Peyer's patch (tissue), 4 donors: ENCODE measurements around the gene MRPL43. TPM values are rescaled to one million over a fixed set of nuclear protein-coding genes. Genes with fewer than 3 reads are reported as not detected.

Experiments used
- DNase-seq, 3 donors: peaks; one replicate each; pipeline ENCODE4 v3.0.0-alpha.2; 2017 to 2019
- H3K27ac ChIP-seq, 4 donors: fragments of 200-600 bp; sonication (generic); one replicate each; pipeline ENCODE4 v1.5.1; 2016 to 2019
- H3K27me3 ChIP-seq, 2 donors: fragments of 200-600 bp; sonication (generic); one replicate each; pipeline ENCODE4 v1.5.1; 2019
- H3K36me3 ChIP-seq, 3 donors: fragments of 200-600 bp; sonication (generic); one replicate each; pipeline ENCODE4 v1.5.1; 2016 to 2019
- H3K4me1 ChIP-seq, 4 donors: fragments of 200-600 bp; sonication (generic); one replicate each; pipeline ENCODE4 v1.5.1; 2016 to 2019
- H3K4me3 ChIP-seq, 4 donors: fragments of 200-600 bp; sonication (generic); 1 replicate in 3 of 4; 2 replicates in 1 of 4; pipeline ENCODE4 v1.5.1; 2016 to 2019; ENCODE audit warnings: mild to moderate bottlenecking in 1 of 4
- H3K9me3 ChIP-seq, 4 donors: fragments of 200-600 bp; sonication (generic); one replicate each; pipeline ENCODE4 v1.5.1; 2016 to 2019; ENCODE audit warnings: mild to moderate bottlenecking in 1 of 4
- CTCF ChIP-seq, 6 experiments: fragments of 450-650 bp in 4 of 6; fragments of 200-600 bp in 2 of 6; sonication (generic) in 1 of 6; IDR thresholded peaks; one replicate each; pipeline ENCODE4 v1.5.1; 2017 to 2019; ENCODE audit warnings: antibody characterized with exemption in 6 of 6, mild to moderate bottlenecking in 3 of 6, moderate library complexity in 1 of 6
- POLR2A ChIP-seq, 2 donors: fragments of 450-650 bp; IDR thresholded peaks; one replicate each; pipeline ENCODE4 v1.5.1; 2017; ENCODE audit warnings: antibody characterized with exemption in 2 of 2, mild to moderate bottlenecking in 2 of 2, moderate library complexity in 2 of 2
- small RNA-seq, 2 donors: library from RNA; depleted of rRNA; stranded (forward); fragments of <200 nt; gene quantifications; one replicate each; pipeline ENCODE3, GENCODE V24; 2016
- total RNA-seq, 4 donors: library from RNA; depleted of rRNA; stranded (reverse); fragments of >200 nt; gene quantifications; one replicate each; pipeline ENCODE4 v1.1.0, GENCODE V29; 2016

MRPL43 gene
- total RNA-seq, 4 donors from 2014 or later = 40.5 to 85.5 (median 61.7) TPM

- Histone ChIP-seq H3K27ac (no peak overlapping the region), H3K36me3 (peaks cover 0 to 97% (median 0%) of the 10 kb centered on the region in 3 donors), H3K4me1 (no peaks in the 10 kb centered on the region), H3K27me3 (no peaks in the 10 kb centered on the region), H3K9me3 (no peaks in the 10 kb centered on the region), H3K4me3 (no peak overlapping the region)
- TF ChIP-seq CTCF (IDR thresholded peaks at IDR 0.05) (no peak), POLR2A (IDR thresholded peaks at IDR 0.05) (no peak)
- DNase-seq = no peak
Measured at GRCh38 chr10:100943508-100943907, 43.8 kb downstream of the MRPL43 start.

- TF ChIP-seq CTCF (IDR thresholded peaks at IDR 0.05) (no peak), POLR2A (IDR thresholded peaks at IDR 0.05) (no peak)
- DNase-seq = no peak
- Histone ChIP-seq H3K36me3 (peaks cover 0 to 97% (median 0%) of the 10 kb centered on the region in 3 donors), H3K27me3 (no peaks in the 10 kb centered on the region), H3K4me1 (no peaks in the 10 kb centered on the region), H3K27ac (no peak overlapping the region), H3K9me3 (no peaks in the 10 kb centered on the region), H3K4me3 (no peak overlapping the region)
Measured at GRCh38 chr10:100942229-100942628, 45.1 kb downstream of the MRPL43 start.

GRCh38 chr10:100939763-100940344 lies 47.4 kb downstream of the MRPL43 start:
- peaks cover 0 to 88% (median 0%) of the 10 kb centered on the region in 3 donors for H3K36me3 ChIP-seq
- H3K4me3 ChIP-seq = no peak overlapping the region
- DNase-seq = no peak
- H3K27ac ChIP-seq = no peak overlapping the region
- no peaks in the 10 kb centered on the region for H3K4me1 ChIP-seq
- TF ChIP-seq POLR2A (IDR thresholded peaks at IDR 0.05) (no peak), CTCF (IDR thresholded peaks at IDR 0.05) (no peak)
- no peaks in the 10 kb centered on the region for H3K9me3 ChIP-seq
- no peaks in the 10 kb centered on the region for H3K27me3 ChIP-seq

Small RNA genes lying within 50 kb of the gene (small RNA-seq; reads per million reads assigned to genes)
- gene MIR608 = 0 reads per million in 2 donors

Other genes with a start within 250 kb of the MRPL43 start
- not detected for gene PAX2, start 241.9 kb downstream of the MRPL43 start, total RNA-seq
- 10 to 100 TPM; 11.0 to 37.2 (median 32.0) TPM for gene SLF2, start 74.5 kb downstream of the MRPL43 start, total RNA-seq
- 100 to 1,000 TPM in 3 of 4 donors, 10 to 100 TPM in 1; 16.5 to 233 (median 185) TPM for gene SEMA4G, start 18.0 kb downstream of the MRPL43 start, total RNA-seq
- 10 to 100 TPM in 1 of 4 donors, 1 to 10 TPM in 3; 3.8 to 18.2 (median 4.4) TPM for gene TWNK, start within 50 bp of the MRPL43 start, total RNA-seq
- gene LZTS2, start 12.3 kb upstream of the MRPL43 start, total RNA-seq = 10 to 100 TPM; 28.0 to 57.4 (median 47.1) TPM
- 10 to 100 TPM in 3 of 4 donors, under 1 TPM in 1; 0.83 to 58.7 (median 51.3) TPM for gene PDZD7, start 43.6 kb upstream of the MRPL43 start, total RNA-seq
- gene SFXN3, start 43.7 kb upstream of the MRPL43 start, total RNA-seq = 100 to 1,000 TPM; 165 to 772 (median 494) TPM
- gene KAZALD1, start 74.5 kb upstream of the MRPL43 start, total RNA-seq = 10 to 100 TPM in 3 of 4 donors, not detected in 1; 25.9 to 41.8 (median 39.1) TPM
- 1 to 10 TPM in 3 of 4 donors, not detected in 1; 1.6 to 4.8 (median 3.2) TPM for gene TLX1, start 143.8 kb upstream of the MRPL43 start, total RNA-seq
- gene LBX1, start 242.0 kb upstream of the MRPL43 start, total RNA-seq = not detected